Measurements from ENCODE around the gene TXNL1.

DNA sequence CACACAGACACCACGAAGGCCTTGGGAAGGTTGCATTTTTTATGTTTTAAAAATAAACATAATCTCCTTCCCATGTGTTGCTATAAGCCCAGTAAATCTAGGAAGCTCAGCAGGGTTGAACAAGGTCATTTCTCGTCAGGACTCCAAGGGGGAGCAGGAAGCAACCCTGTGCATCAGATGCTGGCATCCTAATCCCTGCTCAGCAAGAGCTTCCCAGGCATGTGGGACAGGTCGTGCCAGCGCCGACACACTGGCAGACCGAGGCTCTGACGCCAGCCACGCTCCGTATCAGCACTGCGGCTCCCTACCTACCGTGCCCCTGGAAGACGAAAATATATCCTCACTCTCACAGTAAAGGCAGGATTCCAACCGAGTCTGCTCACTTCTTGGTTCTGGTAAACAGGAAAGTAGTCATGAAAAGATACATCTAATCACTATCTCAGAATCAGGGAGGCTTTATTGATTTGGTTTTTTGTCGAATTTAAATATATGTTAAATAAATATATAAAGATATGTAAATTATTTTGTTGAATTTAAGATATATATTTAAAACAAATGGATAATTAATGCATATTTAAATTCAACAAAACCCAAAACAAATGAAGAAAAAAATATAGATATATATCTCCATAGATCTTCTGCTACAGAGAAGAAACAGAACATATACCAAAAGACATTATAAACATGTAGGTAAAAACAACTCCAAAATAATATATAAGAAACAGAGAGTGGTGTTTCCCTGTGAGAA lies 61.4 kb downstream of the TXNL1 start:
- no peak for TF ChIP-seq EZH2 (IDR thresholded peaks at IDR 0.05; ENCODE audit: borderline replicate concordance, low read depth, low read length, poor library complexity, severe bottlenecking)
- TF ChIP-seq, protein P1, sequence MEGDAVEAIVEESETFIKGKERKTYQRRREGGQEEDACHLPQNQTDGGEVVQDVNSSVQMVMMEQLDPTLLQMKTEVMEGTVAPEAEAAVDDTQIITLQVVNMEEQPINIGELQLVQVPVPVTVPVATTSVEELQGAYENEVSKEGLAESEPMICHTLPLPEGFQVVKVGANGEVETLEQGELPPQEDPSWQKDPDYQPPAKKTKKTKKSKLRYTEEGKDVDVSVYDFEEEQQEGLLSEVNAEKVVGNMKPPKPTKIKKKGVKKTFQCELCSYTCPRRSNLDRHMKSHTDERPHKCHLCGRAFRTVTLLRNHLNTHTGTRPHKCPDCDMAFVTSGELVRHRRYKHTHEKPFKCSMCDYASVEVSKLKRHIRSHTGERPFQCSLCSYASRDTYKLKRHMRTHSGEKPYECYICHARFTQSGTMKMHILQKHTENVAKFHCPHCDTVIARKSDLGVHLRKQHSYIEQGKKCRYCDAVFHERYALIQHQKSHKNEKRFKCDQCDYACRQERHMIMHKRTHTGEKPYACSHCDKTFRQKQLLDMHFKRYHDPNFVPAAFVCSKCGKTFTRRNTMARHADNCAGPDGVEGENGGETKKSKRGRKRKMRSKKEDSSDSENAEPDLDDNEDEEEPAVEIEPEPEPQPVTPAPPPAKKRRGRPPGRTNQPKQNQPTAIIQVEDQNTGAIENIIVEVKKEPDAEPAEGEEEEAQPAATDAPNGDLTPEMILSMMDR (conservative IDR thresholded peaks at IDR 0.05; ENCODE audit: low read depth, low read length), result no peak
